Glomerular endothelial cell (primary cell): Measurements from ENCODE around the gene RAB21. TPM values are rescaled to one million over a fixed set of nuclear protein-coding genes. Genes with fewer than 3 reads are reported as not detected.
A peak's percentile ranks its signal among the peaks of the same experiment; 100 is the strongest.
"Not testable (repeated sequence)": the region's sequence is repeated elsewhere in the genome, so short reads cannot be mapped to it uniquely, and the experiment has no call there.

ENCODE experiments used
- DNase-seq: peaks from one replicate; pipeline ENCODE4 v3.0.0-alpha.2; 2011; ENCODE audit warnings: low read depth, low spot score; ENCODE audit errors: extremely low read depth
- total RNA-seq: library from RNA; depleted of rRNA; stranded (reverse); fragments of >200 nt; gene quantifications from 2 replicates; pipeline ENCODE4 v1.2.3, GENCODE V29; 2015

Gene RAB21
- total RNA-seq, 1 donor from 2014 or later: 25.7 TPM

DNA sequence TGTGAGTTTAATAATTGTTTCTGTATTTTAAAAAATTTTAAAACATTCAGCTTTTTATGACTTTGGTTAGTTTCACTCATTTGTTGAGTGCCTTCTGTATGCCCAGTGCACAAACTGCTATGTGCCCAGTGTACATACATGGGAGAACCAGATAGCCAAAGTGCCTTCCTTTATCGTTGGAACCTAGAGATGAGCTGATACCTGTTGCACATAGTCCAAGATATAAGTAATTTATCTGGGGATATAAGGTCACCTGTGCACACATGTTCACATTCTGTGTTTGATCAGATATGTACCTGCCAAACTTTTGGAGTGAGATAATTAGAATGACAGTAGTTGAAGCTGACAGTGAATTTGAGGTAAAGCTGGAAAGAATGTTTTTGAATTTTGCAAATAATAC is 37.9 kb downstream of the RAB21 start:
- DNase-seq: no peak

DNA sequence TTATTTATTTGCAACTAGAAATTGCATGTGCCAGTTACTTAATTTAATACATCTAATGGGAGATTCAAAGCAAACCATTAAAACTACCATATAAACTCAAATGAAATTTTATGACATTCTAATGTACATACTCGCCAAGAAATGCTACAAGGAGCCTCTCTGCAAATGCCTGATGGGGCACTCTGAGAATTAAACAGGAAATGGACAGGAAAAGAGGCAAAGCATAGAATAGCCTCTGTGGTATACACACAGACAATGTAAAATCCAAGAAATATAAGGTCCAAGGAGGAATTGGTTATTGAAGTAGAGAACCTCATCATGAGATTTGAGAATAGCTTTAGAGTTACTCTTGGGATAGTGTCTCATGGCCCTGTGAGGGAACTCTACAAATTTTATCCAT is 41.2 kb downstream of the RAB21 start:
- DNase-seq: no peak

- DNase-seq: no peak
These were observed 42.9 kb downstream of the RAB21 start for GRCh38 chr12:71797531-71797930.

- peak; percentile 51 for DNase-seq
These were observed 44.4 kb downstream of the RAB21 start for GRCh38 chr12:71799106-71799505.

DNA sequence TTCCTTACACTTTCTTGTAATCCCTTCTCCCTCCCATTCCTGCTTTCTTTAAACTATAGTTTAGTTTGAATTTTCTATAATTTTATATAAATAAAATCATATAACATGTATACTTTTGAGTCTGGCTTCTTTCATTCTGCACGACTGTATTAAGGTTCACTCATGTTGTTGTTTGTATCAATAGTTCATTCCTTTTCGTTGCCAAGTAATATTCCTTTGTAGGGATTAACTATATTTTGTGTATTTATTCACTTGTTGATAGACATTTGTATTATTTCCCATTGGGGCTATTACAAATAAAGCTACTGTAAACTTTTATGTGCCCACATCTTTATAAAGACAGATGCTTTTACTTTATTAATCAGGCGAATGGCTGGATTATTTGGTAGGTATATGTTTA is 45.5 kb downstream of the RAB21 start:
- DNase-seq: no peak

GRCh38 chr12:71804505-71804904 is 49.8 kb downstream of the RAB21 start:
- DNase-seq: no peak

GRCh38 chr12:71810921-71811320 is 56.3 kb downstream of the RAB21 start:
- DNase-seq: no peak

- DNase-seq: not testable (repeated sequence)
These were observed 60.6 kb downstream of the RAB21 start for GRCh38 chr12:71815242-71815641.

DNA sequence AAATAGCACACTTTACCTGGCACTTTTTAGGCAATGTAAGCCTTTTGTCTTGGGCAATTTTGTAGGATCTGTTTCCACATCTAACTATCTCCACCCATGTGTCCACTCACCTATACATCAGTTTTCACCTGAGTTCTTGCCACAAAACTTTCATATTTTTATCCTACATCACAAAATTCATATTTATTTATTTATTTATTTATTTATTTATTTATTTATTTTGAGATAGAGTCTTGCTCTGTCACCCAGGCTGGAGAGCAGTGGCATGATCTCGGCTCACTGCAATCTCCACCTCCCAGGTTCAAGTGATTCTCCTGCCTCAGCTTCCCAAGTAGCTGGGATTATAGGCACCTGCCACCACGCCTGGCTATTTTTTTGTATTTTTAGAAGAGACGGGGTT is 67.4 kb downstream of the RAB21 start:
- not testable (repeated sequence) for DNase-seq

DNA sequence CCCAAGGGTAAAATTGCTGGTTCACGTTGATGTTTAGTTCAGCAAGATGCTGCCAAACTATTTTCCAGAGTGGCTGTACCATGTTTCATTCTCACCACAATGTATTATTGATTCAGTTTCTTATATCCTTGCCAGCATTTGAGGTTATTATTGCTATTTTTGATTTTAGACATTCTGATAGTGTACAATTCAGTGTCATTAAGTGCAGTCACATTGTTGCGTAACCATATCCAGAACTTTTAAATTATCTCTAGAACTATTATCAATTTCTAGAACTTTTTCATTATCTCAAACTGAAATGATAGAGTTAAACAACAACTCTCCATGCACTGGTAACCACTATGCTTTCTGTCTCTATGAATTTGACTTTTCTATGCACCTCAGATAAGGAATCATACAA is 74.2 kb downstream of the RAB21 start:
- DNase-seq: no peak

DNA sequence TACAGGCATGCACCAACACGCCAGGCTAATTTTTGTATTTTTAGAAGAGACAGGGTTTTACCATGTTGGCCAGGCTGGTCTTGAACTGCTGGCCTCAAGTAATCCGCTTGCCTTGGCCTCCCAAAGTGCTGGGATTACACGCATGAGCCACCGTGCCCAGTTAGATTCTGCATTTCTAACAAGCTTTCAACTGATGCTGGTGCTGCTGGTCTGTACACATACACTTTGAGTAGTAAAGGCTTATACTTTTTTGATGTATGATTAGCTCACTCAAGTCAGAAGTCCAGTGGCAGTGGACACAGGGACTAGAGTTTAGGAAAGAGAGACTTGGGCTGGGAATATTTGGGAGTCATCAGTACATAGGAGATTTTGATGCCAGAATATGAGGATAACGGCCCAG is 82.7 kb downstream of the RAB21 start:
- DNase-seq: no peak

GRCh38 chr12:71838231-71838630 is 83.6 kb downstream of the RAB21 start:
- DNase-seq: no peak

- no peak for DNase-seq
These were observed 84.0 kb downstream of the RAB21 start for GRCh38 chr12:71838676-71839075.

GRCh38 chr12:71840231-71840847 is 85.7 kb downstream of the RAB21 start:
- peak; percentile 54 for DNase-seq

DNA sequence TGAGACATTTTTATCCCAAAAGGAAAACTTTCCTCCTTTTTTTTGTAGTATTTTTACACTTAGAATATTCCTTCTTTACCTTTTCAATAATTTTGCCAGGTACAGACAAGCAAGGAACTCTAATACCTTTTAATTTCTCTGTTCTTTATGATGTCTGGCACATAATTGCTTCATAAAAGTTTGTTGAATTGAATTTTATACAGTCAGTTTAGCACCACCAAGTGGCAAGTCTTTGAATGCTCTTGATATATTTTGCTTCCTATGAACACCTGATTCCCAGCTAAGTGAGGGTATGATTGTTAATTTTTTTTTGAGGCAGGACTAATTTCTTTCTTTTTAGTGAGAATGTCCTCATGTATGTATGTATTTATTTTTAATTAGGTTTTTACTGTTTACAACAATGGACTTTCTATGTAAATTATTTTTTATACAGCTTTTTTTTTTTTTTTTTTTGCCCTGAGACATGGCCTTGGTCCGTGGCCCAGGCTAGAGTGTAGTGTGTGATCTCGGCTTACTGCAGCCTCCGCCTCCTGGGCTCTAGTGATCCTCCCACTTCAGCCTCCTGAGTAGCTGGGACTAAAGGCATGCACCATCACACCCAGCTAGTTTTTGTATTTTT is 91.8 kb downstream of the RAB21 start:
- DNase-seq: peak; percentile 25

GRCh38 chr12:71848212-71848611 is 93.5 kb downstream of the RAB21 start:
- no peak for DNase-seq

DNA sequence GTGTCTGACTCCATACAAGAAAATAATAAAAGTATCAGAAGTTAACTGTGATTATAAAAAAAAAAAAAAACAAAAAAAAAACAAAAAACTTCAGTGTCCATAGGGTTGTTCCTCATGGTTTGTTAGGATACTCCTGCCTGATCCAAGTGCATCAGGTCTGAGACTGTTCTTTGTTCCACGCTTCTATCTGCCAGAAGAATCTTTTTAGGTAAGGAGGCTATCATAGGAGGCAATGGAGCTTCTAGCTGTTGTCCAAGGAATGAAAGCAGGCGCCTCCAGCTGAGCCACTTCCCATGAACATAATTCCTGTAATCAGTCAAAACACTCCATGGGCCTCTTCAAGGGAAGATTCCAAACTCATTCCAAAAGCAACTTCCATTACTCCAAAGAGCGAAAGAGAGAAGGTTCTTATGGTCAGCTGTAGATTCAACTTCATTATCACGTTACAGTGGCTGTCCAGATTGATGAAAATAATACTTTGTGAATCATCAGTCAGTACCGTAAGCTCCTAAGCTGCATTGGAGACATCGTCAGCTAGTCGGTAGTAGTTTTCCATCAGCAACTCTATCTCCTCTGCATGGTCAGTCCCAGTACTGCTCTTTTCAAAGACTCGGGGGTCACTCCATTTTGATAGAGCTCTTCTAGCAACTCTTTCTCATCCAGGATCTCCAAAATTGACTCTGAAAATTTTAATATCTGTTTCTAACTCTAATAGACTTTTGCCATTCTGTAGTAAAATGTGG is 94.6 kb downstream of the RAB21 start:
- DNase-seq: no peak

Other genes starting within 250 kb of the RAB21 start
- 23.4 and 56.5 TPM in 2 replicates for gene ZFC3H1, start 91.0 kb upstream of the RAB21 start, total RNA-seq
- gene THAP2, start 90.6 kb upstream of the RAB21 start, total RNA-seq: 2.5 and 9.5 TPM in 2 replicates
- gene TMEM19, start 68.8 kb upstream of the RAB21 start, total RNA-seq: 13.0 and 21.0 TPM in 2 replicates
- gene TBC1D15, start 84.9 kb downstream of the RAB21 start, total RNA-seq: 13.8 and 23.2 TPM in 2 replicates
- gene TPH2, start 184.0 kb downstream of the RAB21 start, total RNA-seq: not detected in 2 replicates